GM21528 (cell line): Measurements from ENCODE around the gene ACVR2B.
A peak's percentile ranks its signal among the peaks of the same experiment; 100 is the strongest.

Source experiments
- ATAC-seq: cut with Tn5 transposase; IDR thresholded peaks from one replicate; pipeline ENCODE4 v1.9.1; 2021; ENCODE audit warnings: mild to moderate bottlenecking, moderate library complexity; ENCODE audit not compliant: unreplicated experiment, low FRiP score

Gene ACVR2B

GRCh38 chr3:38480093-38480445, 26.4 kb downstream of the ACVR2B start:
- ATAC-seq: no peak

DNA sequence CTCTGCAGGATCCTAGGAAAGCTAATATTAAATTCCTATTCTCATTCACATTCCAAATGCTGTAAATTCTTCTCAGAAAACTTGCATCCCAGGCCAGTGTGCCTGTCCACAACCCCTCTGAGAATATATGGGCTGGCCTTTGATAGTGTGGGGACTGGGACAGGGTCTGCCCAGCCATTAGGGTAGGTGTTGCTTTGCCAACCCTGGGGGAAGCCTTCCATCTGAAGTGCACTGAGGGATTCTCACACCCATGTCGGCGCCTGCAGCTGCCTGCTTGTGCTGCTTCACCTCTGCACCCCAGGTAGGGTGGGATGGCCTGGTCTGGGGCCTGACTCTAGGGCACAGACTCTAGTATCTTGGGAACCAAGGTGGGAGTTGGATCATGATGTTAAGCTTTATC, 27.2 kb downstream of the ACVR2B start:
- no peak for ATAC-seq

GRCh38 chr3:38482951-38483350, 29.3 kb downstream of the ACVR2B start:
- ATAC-seq: no peak

DNA sequence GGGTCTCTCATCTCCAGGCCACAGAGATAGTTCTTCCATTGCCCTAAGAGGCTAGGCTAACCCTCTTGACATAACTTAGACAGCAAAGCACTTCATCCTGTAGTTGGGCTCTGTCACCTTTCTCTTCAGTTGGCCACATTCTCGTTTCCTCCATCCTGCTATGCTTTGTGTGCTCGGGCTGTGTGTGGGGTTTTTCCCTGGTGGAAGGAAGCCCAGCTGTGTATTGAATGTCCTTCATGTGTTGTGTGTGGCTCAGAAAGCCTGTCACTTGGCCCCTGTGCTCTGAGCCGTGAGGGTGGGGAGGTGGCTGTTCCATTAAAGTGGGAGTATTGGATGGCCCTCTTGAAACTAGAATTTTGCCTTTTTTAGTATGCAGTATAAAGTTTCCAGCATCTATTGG, 33.6 kb downstream of the ACVR2B start:
- ATAC-seq: peak; percentile 66

- ATAC-seq: no peak
These were observed 35.3 kb downstream of the ACVR2B start for GRCh38 chr3:38488949-38489348.

- no peak for ATAC-seq
These were observed 36.1 kb downstream of the ACVR2B start for GRCh38 chr3:38489766-38490165.

GRCh38 chr3:38490281-38491030, 36.8 kb downstream of the ACVR2B start:
- no peak for ATAC-seq

DNA sequence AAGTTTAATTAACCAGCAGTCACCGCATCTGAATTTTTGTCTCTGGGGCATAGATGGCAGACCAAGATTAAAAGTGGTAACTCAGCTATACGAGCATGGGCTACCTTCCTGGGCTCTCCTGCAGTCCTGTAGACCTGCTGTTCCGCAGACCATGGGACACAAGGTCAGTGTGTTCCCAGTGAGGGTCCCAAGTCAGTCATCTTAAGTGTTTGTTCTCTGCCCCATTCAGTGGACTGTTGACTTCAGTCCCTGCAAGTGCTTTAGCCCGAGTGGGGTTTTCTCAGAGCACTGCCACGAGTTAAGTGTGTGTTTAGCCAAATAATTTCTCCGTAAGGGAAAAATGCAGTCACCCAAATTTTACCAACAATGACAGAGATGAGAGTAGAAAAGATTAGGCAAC, 37.5 kb downstream of the ACVR2B start:
- ATAC-seq: no peak

- ATAC-seq: no peak
These were observed 39.3 kb downstream of the ACVR2B start for GRCh38 chr3:38493031-38493430.

- peak; percentile 90 for ATAC-seq
These were observed 42.6 kb downstream of the ACVR2B start, which contains the start of gene EXOG for GRCh38 chr3:38496131-38496910. Gene EXOG (plus strand): TSS chr3:38496340. CDS start chr3:38496368, 28 bp downstream.

GRCh38 chr3:38497031-38497430, 43.3 kb downstream of the ACVR2B start:
- no peak for ATAC-seq

DNA sequence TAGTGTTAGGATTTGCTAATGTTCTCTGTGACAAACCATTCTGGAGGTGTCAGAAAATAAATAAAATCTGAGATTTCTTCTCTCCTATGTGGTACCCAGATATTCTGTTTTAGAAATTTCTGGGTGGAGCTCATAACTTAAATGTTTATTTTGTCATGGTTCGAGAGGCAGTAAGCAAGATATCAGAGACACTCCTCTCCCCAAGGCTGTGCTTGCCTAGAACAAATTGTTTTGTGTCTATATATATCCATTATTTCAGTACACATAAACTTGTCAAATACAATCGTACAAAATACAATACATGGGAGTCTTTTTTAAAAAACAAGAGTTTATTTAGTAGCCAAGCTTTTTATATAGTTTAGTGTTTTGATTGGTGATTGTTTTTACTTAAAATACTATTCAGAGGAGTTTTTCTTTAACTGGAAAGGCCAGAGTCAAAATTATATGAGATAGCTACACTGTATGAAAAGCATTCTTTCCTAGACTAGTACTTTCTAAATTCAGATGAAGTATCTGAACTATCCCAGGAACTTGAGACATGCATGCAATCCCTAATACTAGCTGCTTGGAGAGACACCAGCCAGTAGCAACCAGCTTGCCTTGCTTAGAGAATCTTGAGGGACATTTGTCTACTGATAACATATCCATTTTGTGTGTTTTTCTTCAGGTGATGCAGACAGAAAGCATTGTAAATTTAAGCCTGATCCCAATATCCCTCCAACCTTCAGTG, 47.2 kb downstream of the ACVR2B start:
- no peak for ATAC-seq

- ATAC-seq: peak; percentile 89
These were observed 53.4 kb downstream of the ACVR2B start for GRCh38 chr3:38507120-38507519.

DNA sequence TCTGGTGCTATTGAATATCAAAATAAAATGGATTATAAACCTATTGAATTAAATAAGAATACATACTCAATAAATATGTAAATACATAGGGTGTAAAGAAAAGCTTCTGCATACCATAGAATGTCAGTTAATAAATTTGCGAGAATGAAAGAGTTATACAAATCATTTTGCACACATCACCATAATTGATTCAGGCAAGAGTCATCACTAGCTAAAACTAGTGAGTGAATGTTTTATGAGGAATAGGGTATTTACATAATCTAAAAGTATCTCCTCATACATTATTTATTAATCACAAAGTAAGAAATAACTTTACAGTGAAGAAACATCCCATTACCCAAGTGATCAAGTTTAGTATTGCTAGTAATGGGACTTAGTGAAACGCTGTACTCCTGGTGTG, 56.0 kb downstream of the ACVR2B start:
- ATAC-seq: no peak

- ATAC-seq: no peak
These were observed 56.9 kb downstream of the ACVR2B start for GRCh38 chr3:38510631-38511030.

GRCh38 chr3:38511546-38511945, 57.9 kb downstream of the ACVR2B start:
- no peak for ATAC-seq

DNA sequence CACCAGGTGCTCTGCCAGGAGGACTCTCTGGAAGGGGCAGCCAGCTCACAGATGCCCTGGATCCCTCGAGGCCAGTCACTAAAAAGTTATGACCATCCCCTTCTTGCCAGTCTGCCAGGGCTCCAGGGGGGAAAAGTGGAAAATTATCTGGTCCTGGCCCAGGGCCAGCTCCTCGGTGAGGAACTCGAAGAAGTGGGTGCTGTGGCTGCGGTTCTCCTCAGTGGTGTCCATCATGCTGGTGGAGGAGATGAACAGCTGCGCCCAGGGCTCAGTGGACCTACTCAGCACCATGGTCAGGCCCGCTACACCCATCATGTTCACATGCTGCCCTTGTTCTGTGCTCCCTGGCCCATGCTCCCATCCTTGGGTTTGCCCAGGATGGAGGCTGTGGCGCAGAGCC, 61.7 kb downstream of the ACVR2B start:
- no peak for ATAC-seq

GRCh38 chr3:38516669-38517068, 63.0 kb downstream of the ACVR2B start:
- ATAC-seq: no peak

DNA sequence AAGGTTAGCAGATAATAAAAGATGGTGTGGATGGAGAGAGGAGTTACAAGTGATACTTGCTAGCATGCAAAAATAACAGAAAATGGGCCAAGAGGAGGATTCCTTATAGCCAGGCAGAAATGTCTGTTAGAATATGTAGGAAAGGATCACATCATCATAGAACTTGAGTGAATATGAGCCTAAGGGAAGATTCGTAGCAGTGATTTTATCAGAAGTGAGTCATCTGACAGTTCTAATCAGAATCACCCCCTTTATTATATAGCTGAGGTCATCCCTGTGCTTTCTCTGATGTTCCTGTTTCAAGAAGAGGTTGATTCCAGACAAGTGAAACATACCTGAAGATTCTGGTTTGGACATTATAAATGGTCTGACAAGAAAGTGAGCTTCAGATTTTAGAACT, 65.3 kb downstream of the ACVR2B start:
- ATAC-seq: no peak

- no peak for ATAC-seq
These were observed 66.0 kb downstream of the ACVR2B start for GRCh38 chr3:38519651-38520050.

- peak; percentile 63 for ATAC-seq
These were observed 67.8 kb downstream of the ACVR2B start for GRCh38 chr3:38521391-38521987.
